DMS79 treated with DMSO at 0.1 percent for 48 hours (cell line): ENCODE measurements around the gene ZDHHC12.
A peak's percentile ranks its signal among the peaks of the same experiment; 100 is the strongest.

Experiments
- DNase-seq: peaks from one replicate; lab custom pipeline; 2025; lab: John Stamatoyannopoulos, UW

The ZDHHC12 gene

GRCh38 chr9:128723866-128724743 is at the start of gene ZDHHC12:
ZDHHC12 (minus strand) TSS chr9:128724127; CDS start chr9:128724093, 34 bp downstream.
- DNase-seq, result peak; percentile 97

GRCh38 chr9:128773049-128773448 is 49.1 kb upstream of the ZDHHC12 start:
- no peak for DNase-seq

GRCh38 chr9:128771745-128772519 is 48.0 kb upstream of the ZDHHC12 start, which contains the start of gene ZER1:
ZER1 (minus strand) TSS chr9:128771927; CDS start chr9:128755565, 16,362 bp downstream.
- DNase-seq, result peak; percentile 85

- peak; percentile 10 for DNase-seq
These were observed 47.3 kb upstream of the ZDHHC12 start for GRCh38 chr9:128771094-128771721.

- no peak for DNase-seq
These were observed 46.5 kb upstream of the ZDHHC12 start for GRCh38 chr9:128770286-128771030.

- no peak for DNase-seq
These were observed 44.7 kb upstream of the ZDHHC12 start for GRCh38 chr9:128768606-128769005.

- DNase-seq, result no peak
These were observed 41.6 kb upstream of the ZDHHC12 start for GRCh38 chr9:128765499-128765898.

- no peak for DNase-seq
These were observed 40.4 kb upstream of the ZDHHC12 start for GRCh38 chr9:128764361-128764760.

- DNase-seq, result no peak
These were observed 38.9 kb upstream of the ZDHHC12 start for GRCh38 chr9:128762671-128763449.

- no peak for DNase-seq
These were observed 33.7 kb upstream of the ZDHHC12 start for GRCh38 chr9:128757602-128758001.

GRCh38 chr9:128753627-128754026 is 29.7 kb upstream of the ZDHHC12 start:
- no peak for DNase-seq

- no peak for DNase-seq
These were observed 27.1 kb upstream of the ZDHHC12 start for GRCh38 chr9:128750926-128751595.

GRCh38 chr9:128747241-128747640 is 23.3 kb upstream of the ZDHHC12 start:
- no peak for DNase-seq

GRCh38 chr9:128743421-128743820 is 19.5 kb upstream of the ZDHHC12 start:
- DNase-seq, result no peak

GRCh38 chr9:128742401-128742800 is 18.5 kb upstream of the ZDHHC12 start:
- DNase-seq, result no peak

GRCh38 chr9:128735373-128735772 is 11.4 kb upstream of the ZDHHC12 start:
- DNase-seq, result no peak

GRCh38 chr9:128733256-128733655 is 9.3 kb upstream of the ZDHHC12 start:
- DNase-seq, result peak; percentile 18

- DNase-seq, result no peak
These were observed 8.6 kb upstream of the ZDHHC12 start for GRCh38 chr9:128732576-128732975.

GRCh38 chr9:128731691-128732090 is 7.8 kb upstream of the ZDHHC12 start:
- DNase-seq, result no peak

GRCh38 chr9:128731093-128731492 is 7.2 kb upstream of the ZDHHC12 start:
- DNase-seq, result no peak
